Kidney (tissue), 14 donors: Measurements from ENCODE around the gene IL17F. TPM values are rescaled to one million over a fixed set of nuclear protein-coding genes. Genes with fewer than 3 reads are reported as not detected.

Source experiments
- DNase-seq, 5 donors: peaks; one replicate each; pipeline ENCODE4 v3.0.0-alpha.2; 2013 to 2020
- FAIRE-seq: peaks from 2 replicates; lab custom pipeline; 2012; peaks lifted over from hg19 to GRCh38; lab: Jason Lieb, UNC
- H3K27ac ChIP-seq, 2 donors: one replicate each; pipeline ENCODE4 v1.7.0; 2013; ENCODE audit warnings: low read depth in 2 of 2, low read length in 2 of 2, inconsistent platforms in 1 of 2
- H3K27me3 ChIP-seq: one replicate; pipeline ENCODE4 v1.7.1; 2013; ENCODE audit warnings: low read length, inconsistent platforms; ENCODE audit not compliant: control insufficient read depth, insufficient read depth
- H3K36me3 ChIP-seq, 3 donors: one replicate each; pipeline versions ENCODE4 v1.7.0 to v1.7.1; 2013; ENCODE audit warnings: low read length in 3 of 3, control low read depth in 1 of 3, inconsistent platforms in 1 of 3; ENCODE audit not compliant: insufficient read depth in 3 of 3, control insufficient read depth in 2 of 3
- H3K4me1 ChIP-seq, 3 donors: one replicate each; pipeline versions ENCODE4 v1.7.0 to v1.7.1; 2013; ENCODE audit warnings: low read length in 3 of 3, inconsistent platforms in 1 of 3, low read depth in 1 of 3; ENCODE audit not compliant: control insufficient read depth in 2 of 3, insufficient read depth in 2 of 3
- H3K4me3 ChIP-seq, 3 donors: one replicate each; pipeline versions ENCODE4 v1.7.0 to v1.8.1; 2013; ENCODE audit warnings: low read length in 3 of 3, control low read depth in 1 of 3, inconsistent platforms in 1 of 3
- H3K9ac ChIP-seq, 3 donors: one replicate each; pipeline versions ENCODE4 v1.7.0 to v1.7.1; 2013; ENCODE audit warnings: low read length in 3 of 3, control low read depth in 1 of 3, inconsistent platforms in 1 of 3
- H3K9me3 ChIP-seq, 3 donors: one replicate each; pipeline versions ENCODE4 v1.7.0 to v1.7.1; 2013; ENCODE audit warnings: low read length in 3 of 3, control low read depth in 1 of 3, inconsistent platforms in 1 of 3; ENCODE audit not compliant: control insufficient read depth in 2 of 3, insufficient read depth in 1 of 3
- CTCF ChIP-seq: IDR thresholded peaks from 3 replicates; pipeline ENCODE4 v1.5.1; 2012; ENCODE audit warnings: mild to moderate bottlenecking, moderate library complexity, borderline replicate concordance; ENCODE audit not compliant: insufficient read depth; ENCODE audit errors: extremely low read depth
- intact Hi-C: fragments of 100-400 bp; cut with DNase I; formaldehyde crosslinking; loops from one replicate; pipeline ENCODE4 v1.11.1; 2022
- polyA plus RNA-seq: library from polyadenylated mRNA; stranded (reverse); fragments of 350-450 nt; fragmentation: Illumina TruSeq; extraction: RNeasy Lipid Tissue Mini Kit (QIAGEN cat#74804); gene quantifications from one replicate; pipeline ENCODE4 v1.2.3, GENCODE V29; 2014; ENCODE audit warnings: low read depth, low replicate concordance; ENCODE audit not compliant: insufficient read depth
- total RNA-seq: library from RNA; stranded (reverse); fragmentation: NEBNext Ultra II Directional; extraction: Animal tissue kit (Norgen Biotek cat#: 25700); gene quantifications from one replicate; pipeline ENCODE4 v1.2.1, GENCODE V29; 2021
- donor health status: control.
- donor health status: control.
- donor health status: control.
- donor health status: control.
- donor health status: control.
- donor health status: DM: yes; HTN: yes; CAD: no.
- donor health status: Normal renal cell carcinoma (clear cell type).

Gene IL17F
- total and polyA plus RNA-seq, 2 donors from 2014 or later: not detected

- Histone ChIP-seq H3K9me3 (no peaks in the 10 kb centered on the region), H3K9ac (no peak overlapping the region), H3K27ac (no peak overlapping the region), H3K4me3 (peak overlapping the region in 1 of 3 donors; percentile 27), H3K36me3 (no peaks in the 10 kb centered on the region), H3K4me1 (peaks cover 0 to 5% (median 2%) of the 10 kb centered on the region in 3 donors), H3K27me3 (no peaks in the 10 kb centered on the region)
- intact Hi-C loops: no loop called here
- TF ChIP-seq CTCF: peak; percentile 74
- FAIRE-seq (peak; percentile 17), DNase-seq (peak in 4 of 5 donors; percentile 67 to 95 (median 85))
Measured at GRCh38 chr6:52233975-52234823, 10.1 kb downstream of the IL17F start.

- no peak for TF ChIP-seq CTCF
- DNase-seq: no peak
- Histone ChIP-seq H3K9ac (no peak overlapping the region), H3K27me3 (no peaks in the 10 kb centered on the region), H3K27ac (no peak overlapping the region), H3K4me3 (no peak overlapping the region), H3K4me1 (peaks cover 0 to 5% (median 2%) of the 10 kb centered on the region in 3 donors), H3K9me3 (no peaks in the 10 kb centered on the region), H3K36me3 (no peaks in the 10 kb centered on the region)
- no peak for FAIRE-seq
- intact Hi-C loops: no loop called here
Measured at GRCh38 chr6:52233005-52233404, 11.3 kb downstream of the IL17F start.

- Histone ChIP-seq H3K27ac (no peak overlapping the region), H3K36me3 (no peaks in the 10 kb centered on the region), H3K9ac (no peak overlapping the region), H3K9me3 (no peaks in the 10 kb centered on the region), H3K27me3 (no peaks in the 10 kb centered on the region), H3K4me3 (no peak overlapping the region), H3K4me1 (peaks cover 0 to 5% (median 2%) of the 10 kb centered on the region in 3 donors)
- intact Hi-C loops: no loop called here
- FAIRE-seq (no peak), DNase-seq (no peak)
- TF ChIP-seq CTCF: no peak
Measured at GRCh38 chr6:52231406-52232127, 12.7 kb downstream of the IL17F start.
